UCSD-AML1 (cell line): Measurements from ENCODE around the gene CD44.

ENCODE experiments used
- DNase-seq: peaks from one replicate; lab custom pipeline; 2025; ENCODE audit not compliant: unreplicated experiment; lab: John Stamatoyannopoulos, UW

Gene CD44

GRCh38 chr11:35138606-35138942, 397 bp upstream of the CD44 start:
- DNase-seq, result no peak

DNA sequence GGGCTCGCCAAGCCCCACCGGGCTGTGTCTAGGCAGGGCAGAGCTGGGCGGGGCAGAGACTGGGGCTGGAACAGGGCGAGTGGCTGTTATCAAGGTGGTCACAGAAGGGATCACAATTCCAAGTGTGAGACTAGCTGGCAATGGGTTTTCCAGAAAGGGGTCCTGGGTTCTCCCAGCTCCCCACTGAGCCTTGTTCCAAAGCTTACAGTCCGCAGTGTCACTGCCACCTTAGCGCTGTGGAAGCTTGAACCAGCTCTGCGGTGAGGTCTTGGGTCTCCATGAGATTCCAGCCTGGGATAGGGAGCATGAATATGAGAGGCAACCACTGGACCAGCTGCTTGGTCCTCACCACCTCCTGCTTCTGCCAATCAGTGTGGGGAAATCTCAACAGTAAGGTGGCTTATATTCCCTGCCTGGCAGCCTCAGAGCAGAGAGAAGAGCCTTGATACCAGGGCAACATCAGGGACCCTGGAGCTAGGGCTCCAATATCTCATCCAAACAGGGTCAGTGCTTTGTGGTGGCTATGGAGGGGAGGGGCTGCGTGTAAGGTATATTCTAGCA, 831 bp downstream of the CD44 start:
- no peak for DNase-seq

DNA sequence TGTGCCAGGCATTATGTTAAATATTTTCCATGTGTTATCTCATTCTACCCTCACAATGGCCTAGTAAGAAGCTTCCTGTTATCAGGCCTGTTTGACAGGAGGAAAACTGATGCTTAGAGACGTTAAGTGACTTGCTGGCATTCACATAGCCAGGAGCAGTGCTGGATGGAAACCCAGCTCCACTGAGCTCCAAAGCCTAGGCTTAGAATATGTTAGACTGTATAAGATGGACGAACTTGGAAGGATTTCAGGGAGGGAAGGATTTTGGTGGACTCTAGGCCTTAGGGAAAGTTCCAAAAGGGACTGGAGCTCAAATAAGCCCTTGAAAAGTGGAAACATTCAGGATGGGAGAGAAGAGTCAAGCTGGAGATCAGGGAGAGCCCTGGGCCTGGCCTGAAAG, 2.1 kb downstream of the CD44 start:
- DNase-seq, result no peak

- peak; percentile 71 for DNase-seq
Measured at GRCh38 chr11:35141571-35141971, 2.6 kb downstream of the CD44 start.

GRCh38 chr11:35142481-35143075, 3.6 kb downstream of the CD44 start:
- DNase-seq, result no peak

GRCh38 chr11:35143297-35144135, 4.5 kb downstream of the CD44 start:
- DNase-seq, result no peak

DNA sequence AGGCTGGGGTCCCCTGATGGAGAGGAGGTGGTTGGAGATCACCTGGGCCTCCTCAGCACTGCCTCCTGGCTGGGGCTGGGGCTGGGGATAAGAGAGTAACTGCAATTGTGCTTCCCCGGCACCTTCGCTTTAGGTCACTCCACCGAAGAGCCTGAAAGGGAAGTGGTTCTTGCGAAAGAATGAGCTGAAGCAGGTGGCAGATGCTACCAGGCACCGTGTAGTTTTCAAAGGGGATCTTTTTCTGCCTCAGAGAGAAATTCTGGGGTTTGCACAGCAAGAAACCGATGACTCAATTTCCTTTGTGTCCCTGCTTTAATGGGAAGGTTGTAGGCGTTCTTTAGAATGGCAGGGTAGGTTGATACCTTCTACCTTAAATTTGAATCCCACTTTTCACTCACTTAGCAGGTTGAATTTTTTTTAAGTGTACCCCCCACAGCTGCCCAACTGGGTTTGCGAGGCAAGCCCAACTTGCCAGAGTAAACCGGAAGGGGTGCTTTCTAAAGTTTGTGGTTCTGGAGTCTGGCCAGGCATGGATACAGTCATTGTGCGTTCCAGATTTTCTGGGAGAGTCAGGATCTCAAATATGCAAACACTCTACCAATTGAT, 5.3 kb downstream of the CD44 start:
- DNase-seq, result peak; percentile 25

DNA sequence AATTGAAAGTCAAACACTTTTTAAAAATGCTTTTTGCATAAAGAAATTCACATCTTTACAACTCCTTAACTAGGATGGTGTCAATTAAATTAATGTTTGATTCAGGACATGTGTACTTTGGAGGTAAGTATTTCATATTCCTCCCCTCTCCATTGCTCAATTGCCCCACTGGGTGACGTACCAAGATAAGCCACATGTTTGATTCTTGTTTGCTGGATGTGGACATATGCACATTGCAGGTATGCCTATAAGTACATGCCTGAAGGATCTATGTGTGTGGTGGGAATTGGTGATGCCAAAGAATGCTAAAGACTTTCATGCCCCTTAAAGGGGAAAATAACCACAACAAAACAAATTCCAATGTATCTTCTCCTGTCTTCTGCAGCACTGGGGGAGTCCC, 5.8 kb downstream of the CD44 start:
- DNase-seq, result no peak

DNA sequence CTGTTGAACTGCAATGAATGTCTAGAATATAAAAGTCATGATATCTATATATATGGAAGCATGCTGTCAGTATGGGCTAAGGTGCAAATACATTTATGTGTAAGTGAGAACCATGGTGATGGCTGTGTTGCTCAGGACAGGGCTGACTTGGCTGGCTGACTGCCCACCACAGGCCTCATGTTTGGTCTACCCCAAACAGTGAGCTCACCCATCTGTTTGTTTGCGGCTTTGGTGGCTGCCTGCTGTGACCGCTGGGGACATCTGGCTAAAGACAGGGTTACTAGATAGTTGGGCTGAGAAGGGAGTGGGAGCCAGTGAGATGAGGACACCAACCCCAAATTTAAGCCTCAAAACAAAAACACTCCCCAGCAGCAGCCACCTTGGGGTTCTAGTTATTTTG, 6.3 kb downstream of the CD44 start:
- no peak for DNase-seq

DNA sequence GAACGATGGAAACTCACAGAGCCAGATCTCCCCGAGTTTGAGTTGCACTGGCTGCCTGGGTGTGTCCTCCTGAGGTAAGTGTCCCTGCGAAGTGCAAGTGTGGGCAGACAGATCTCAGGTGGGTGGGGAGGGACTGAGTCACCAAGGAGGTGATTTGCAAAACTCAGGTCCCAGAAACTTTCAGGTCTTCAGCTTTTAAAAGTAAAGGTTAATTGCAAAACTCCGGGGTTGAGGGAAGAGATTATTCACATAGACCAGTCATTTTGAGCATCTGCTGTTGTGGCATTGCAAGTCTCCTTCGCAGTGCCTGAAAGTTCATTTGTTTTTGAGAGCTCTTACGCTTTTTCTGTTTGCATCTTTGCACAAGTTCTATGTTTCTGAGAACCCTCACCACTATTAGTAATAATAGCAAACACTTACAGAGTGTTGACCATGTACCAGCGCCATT, 7.1 kb downstream of the CD44 start:
- DNase-seq, result no peak

DNA sequence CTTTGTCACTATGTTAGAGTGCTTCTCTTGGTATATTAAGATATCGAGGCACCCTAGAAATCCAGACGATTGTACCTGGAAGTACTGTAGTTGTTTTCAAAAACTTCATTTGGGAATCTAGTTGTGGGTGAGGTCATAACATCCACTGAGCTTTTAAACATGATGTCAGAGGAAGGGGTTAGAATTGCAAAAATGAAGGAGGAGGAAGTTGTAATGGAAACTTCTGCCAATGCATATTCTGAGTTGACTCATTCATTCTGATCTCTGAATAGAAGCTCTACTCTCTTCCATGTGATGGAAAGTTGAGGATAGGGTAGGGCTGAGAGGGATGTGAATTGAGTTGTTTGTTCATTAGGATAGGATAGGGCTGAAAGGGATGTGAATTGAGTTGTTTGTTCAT, 7.7 kb downstream of the CD44 start:
- DNase-seq, result no peak

GRCh38 chr11:35147235-35147634, 8.3 kb downstream of the CD44 start:
- no peak for DNase-seq

DNA sequence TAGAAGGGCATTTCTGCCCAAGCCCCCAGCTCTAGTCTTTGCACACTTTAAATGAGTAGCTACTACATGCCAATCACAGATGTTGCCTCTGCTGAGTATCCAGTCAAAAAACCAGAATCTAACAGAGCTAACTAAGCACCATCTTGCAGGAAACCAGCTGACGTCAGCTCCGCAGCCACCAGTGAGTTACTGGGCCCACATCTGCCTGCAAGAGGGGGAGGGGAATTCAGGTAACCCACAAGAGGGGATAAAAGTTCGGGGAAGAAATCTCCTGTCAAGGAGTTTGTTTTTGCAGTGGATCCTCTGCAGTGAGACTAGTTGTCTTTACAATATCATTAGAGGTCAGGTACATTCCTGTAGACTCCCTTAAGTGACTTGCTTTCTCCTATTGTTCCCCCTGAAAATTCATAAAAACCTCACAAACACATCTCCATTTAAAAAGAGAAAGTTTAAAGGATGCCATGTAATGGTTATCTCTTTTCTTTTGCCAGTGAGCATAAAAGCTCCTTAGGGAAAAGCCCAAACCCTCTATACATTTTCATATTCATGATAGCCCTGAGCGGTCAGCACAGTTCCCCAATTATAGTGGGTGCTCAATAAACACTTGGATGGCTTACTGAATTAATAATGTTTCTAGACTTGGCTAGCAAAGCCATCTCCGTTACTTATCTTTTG, 9.3 kb downstream of the CD44 start:
- no peak for DNase-seq

GRCh38 chr11:35150454-35150853, 11.5 kb downstream of the CD44 start:
- no peak for DNase-seq

DNA sequence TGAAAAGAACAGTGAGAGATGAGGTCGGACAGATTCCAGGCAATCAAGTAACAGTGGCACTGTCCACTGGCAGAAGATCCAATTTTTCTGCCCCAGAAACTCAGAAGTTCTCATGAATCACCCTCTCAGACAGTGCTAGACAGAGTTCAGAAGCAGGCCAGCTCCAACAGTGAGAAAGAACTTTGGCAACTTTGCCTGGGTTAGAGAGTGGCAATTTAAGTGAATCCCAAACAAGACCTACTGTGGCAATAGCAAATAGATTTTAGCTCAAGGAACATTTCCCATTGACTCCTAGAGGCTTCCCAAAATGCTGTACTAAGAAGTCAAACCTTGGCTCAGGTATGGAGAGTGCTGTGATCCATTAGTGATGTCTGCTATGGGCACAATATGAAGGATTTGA, 12.3 kb downstream of the CD44 start:
- no peak for DNase-seq

GRCh38 chr11:35151683-35152280, 12.8 kb downstream of the CD44 start:
- no peak for DNase-seq

DNA sequence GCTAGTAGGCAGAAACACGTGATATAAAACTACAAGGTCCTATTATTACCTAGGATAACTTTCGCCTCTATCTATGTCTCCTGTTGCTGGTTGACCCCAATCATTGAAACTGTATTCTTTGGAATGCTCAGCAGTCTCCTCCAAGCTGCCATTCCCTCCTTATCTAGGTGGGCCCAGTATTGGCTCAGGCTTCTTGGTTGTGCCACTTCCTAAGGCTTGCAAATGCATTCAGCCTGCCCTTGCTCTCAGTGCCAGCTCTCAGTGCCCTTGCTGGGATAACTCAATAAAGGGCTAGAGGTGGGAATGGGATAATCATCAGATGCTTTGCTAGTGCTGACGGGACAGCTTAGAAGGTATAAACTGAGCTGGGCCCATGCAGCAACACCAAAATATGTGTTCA, 13.6 kb downstream of the CD44 start:
- DNase-seq, result no peak

DNA sequence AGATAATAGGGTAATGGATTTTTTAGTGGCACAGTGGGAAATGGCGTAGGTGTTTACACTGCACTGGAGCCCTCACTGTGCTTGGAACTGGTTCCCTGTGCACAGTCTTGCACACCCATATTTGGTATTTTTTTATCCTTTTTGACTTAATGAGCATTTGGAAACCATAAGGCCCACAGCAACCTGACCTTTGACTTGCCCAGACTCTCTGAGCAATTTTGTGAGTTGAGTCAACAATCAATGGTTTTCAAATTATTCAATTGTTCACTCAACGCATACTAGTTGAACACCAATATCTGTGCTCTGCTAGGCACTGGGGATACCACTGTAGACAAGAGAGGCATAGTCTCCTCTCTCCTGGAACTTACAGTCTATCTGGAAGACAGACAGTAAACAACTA, 14.3 kb downstream of the CD44 start:
- no peak for DNase-seq

DNA sequence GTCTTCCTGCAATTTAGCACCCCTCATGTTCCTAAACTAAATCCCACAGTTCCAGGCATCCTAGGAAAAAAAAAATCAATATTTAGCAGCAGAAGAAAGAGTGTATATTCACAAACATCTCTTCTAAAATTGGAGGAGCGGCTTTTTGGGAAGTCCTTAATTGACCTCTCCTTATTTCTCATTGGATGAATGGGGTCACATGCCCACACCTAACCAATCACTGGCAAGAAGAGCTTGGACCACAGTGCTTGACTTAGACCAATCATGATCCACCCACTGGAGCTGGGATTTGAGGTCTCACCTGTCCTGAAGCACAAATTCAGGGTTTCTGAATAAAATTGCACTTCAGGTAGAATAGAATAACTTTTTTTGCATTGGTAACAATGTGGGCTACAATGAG, 16.0 kb downstream of the CD44 start:
- DNase-seq, result no peak

DNA sequence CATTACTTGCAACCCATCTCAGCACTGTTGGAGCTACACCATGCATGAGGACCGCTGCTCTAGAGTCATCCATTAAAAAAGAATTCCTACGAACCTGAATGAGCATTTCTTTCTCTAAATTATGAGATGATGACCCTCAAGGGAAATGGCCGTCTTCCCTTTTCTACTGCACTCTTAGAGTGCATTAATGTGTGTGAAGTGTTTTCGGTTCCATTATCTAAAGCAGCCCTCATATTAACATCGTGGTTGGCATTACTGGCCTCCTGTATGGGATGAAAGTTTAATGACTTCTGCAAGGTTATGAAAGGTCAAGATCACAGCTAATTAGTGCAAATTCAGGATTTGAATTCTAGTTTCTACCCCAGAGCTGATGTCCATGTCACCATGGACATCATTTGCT, 16.7 kb downstream of the CD44 start:
- no peak for DNase-seq
